Neural cell (in vitro differentiated cells): ENCODE results near the gene FHIT. TPM values are rescaled to one million over a fixed set of nuclear protein-coding genes. Genes with fewer than 3 reads are reported as not detected.

ENCODE experiments used
- H2AFZ ChIP-seq: fragments of 200-600, 300-800 bp; sonication (generic), shearing (Covaris generic); 2 replicates; pipeline ENCODE4 v1.6.0; 2014; ENCODE audit warnings: low read depth, mild to moderate bottlenecking, antibody characterized with exemption, low read length, moderate library complexity
- H3F3A ChIP-seq: fragments of 200-600 bp; shearing (Covaris generic); 2 replicates; pipeline ENCODE4 v1.6.1; 2016; ENCODE audit warnings: mild to moderate bottlenecking, moderate library complexity, mixed read lengths, antibody characterized with exemption, low read length; ENCODE audit not compliant: insufficient read depth, poor library complexity, severe bottlenecking
- H3K27ac ChIP-seq: fragments of 200-600, 300-800 bp; sonication (generic), shearing (Covaris generic); 2 replicates; pipeline ENCODE4 v1.5.1; 2014; ENCODE audit warnings: mild to moderate bottlenecking, low read length, moderate library complexity
- H3K27me3 ChIP-seq: fragments of 300-800, 200-600 bp; sonication (generic), shearing (Covaris generic); 2 replicates; pipeline ENCODE4 v1.6.0; 2014; ENCODE audit warnings: mild to moderate bottlenecking, low read depth, low read length, moderate library complexity; ENCODE audit not compliant: insufficient read depth
- H3K36me3 ChIP-seq: fragments of 300-800, 200-600 bp; sonication (generic), shearing (Covaris generic); 2 replicates; pipeline ENCODE4 v1.5.1; 2014; ENCODE audit warnings: mild to moderate bottlenecking, antibody characterized with exemption, low read length, moderate library complexity; ENCODE audit not compliant: insufficient read depth
- H3K4me2 ChIP-seq: fragments of 300-800, 200-600 bp; sonication (generic), shearing (Covaris generic); 2 replicates; pipeline ENCODE4 v1.6.0; 2014; ENCODE audit warnings: mild to moderate bottlenecking, low read length
- H3K4me3 ChIP-seq: fragments of 300-800, 200-600 bp; sonication (generic), shearing (Covaris generic); 2 replicates; pipeline ENCODE4 v1.5.1; 2014; ENCODE audit warnings: mild to moderate bottlenecking, low read length, moderate library complexity
- H3K79me2 ChIP-seq: fragments of 200-600 bp; shearing (Covaris generic); replicated peaks from 2 replicates; pipeline ENCODE4 v1.6.0; 2014; ENCODE audit warnings: mild to moderate bottlenecking, low read length, moderate library complexity; ENCODE audit not compliant: insufficient read depth
- H3K9ac ChIP-seq: fragments of 300-800, 200-600 bp; sonication (generic), shearing (Covaris generic); 2 replicates; pipeline ENCODE4 v1.6.1; 2016; ENCODE audit warnings: mild to moderate bottlenecking, low read length, mixed read lengths
- H3K9me2 ChIP-seq: fragments of 200-600 bp; shearing (Covaris generic); 2 replicates; pipeline ENCODE4 v1.6.1; 2016; ENCODE audit warnings: mild to moderate bottlenecking, low read length, mixed read lengths; ENCODE audit not compliant: insufficient read depth
- H3K9me3 ChIP-seq: fragments of 200-600, 300-800 bp; sonication (generic), shearing (Covaris generic); 2 replicates; pipeline ENCODE4 v1.6.1; 2016; ENCODE audit warnings: mild to moderate bottlenecking, mixed run types, low read length, moderate library complexity, mixed read lengths
- H4K20me1 ChIP-seq: fragments of 200-600 bp; shearing (Covaris generic); 2 replicates; pipeline ENCODE4 v1.6.1; 2016; ENCODE audit warnings: mild to moderate bottlenecking, mixed run types; ENCODE audit not compliant: insufficient read depth
- CTCF ChIP-seq: fragments of 450-650 bp; IDR thresholded peaks from 2 replicates; pipeline ENCODE4 v1.5.1; 2014; ENCODE audit warnings: antibody characterized with exemption, mild to moderate bottlenecking, moderate library complexity; ENCODE audit not compliant: poor library complexity, severe bottlenecking
- EP300 ChIP-seq: fragments of 450-650 bp; conservative IDR thresholded peaks from 2 replicates; pipeline ENCODE4 v1.6.1; 2014; ENCODE audit warnings: antibody characterized with exemption, mild to moderate bottlenecking, moderate library complexity; ENCODE audit not compliant: poor library complexity, severe bottlenecking
- EZH2 ChIP-seq: fragments of 200-600, 300-800 bp; shearing (Covaris generic), sonication (generic); IDR thresholded peaks from 2 replicates; pipeline ENCODE4 v1.6.1; 2014; ENCODE audit warnings: antibody characterized with exemption, low read length, borderline replicate concordance, mild to moderate bottlenecking; ENCODE audit not compliant: insufficient read depth, poor library complexity, severe bottlenecking
- MXI1 ChIP-seq: fragments of 450-650 bp; conservative IDR thresholded peaks from 2 replicates; pipeline ENCODE4 v1.6.1; 2014; ENCODE audit warnings: antibody characterized with exemption, mild to moderate bottlenecking; ENCODE audit not compliant: poor library complexity, severe bottlenecking
- POLR2AphosphoS5 ChIP-seq: IDR thresholded peaks from 2 replicates; pipeline ENCODE4 v1.6.1; 2012
- RAD21 ChIP-seq: fragments of 450-650 bp; conservative IDR thresholded peaks from 2 replicates; pipeline ENCODE4 v1.6.1; 2014; ENCODE audit warnings: antibody characterized with exemption, mild to moderate bottlenecking, moderate library complexity
- REST ChIP-seq: IDR thresholded peaks from 2 replicates; pipeline ENCODE4 v1.6.1; 2012; ENCODE audit warnings: borderline replicate concordance
- SMC3 ChIP-seq: fragments of 450-650 bp; conservative IDR thresholded peaks from 2 replicates; pipeline ENCODE4 v1.6.1; 2014; ENCODE audit warnings: antibody characterized with exemption, mild to moderate bottlenecking, moderate library complexity; ENCODE audit not compliant: poor library complexity
- TAF1 ChIP-seq: IDR thresholded peaks from 2 replicates; pipeline ENCODE4 v1.6.1; 2012; ENCODE audit warnings: low read depth
- polyA plus RNA-seq: library from polyadenylated mRNA; depleted of rRNA; stranded (reverse); fragments of >200 nt; gene quantifications from 2 replicates; pipeline ENCODE4 v1.2.3, GENCODE V29; 2014

The FHIT gene
- polyA plus RNA-seq, 1 donor from 2014 or later = not detected

- H3K9me3 ChIP-seq = no peaks in the 10 kb centered on the region
- TF ChIP-seq TAF1 = no peak
- TF ChIP-seq SMC3 = no peak
- no peak for TF ChIP-seq REST
- TF ChIP-seq EZH2 = no peak
- no peak for TF ChIP-seq MXI1
- no peak for TF ChIP-seq RAD21
- no peak for TF ChIP-seq POLR2AphosphoS5
- no peak for TF ChIP-seq CTCF
- TF ChIP-seq EP300 = no peak
- no peaks in the 10 kb centered on the region for H3K36me3 ChIP-seq
- H3F3A ChIP-seq = no peaks in the 10 kb centered on the region
- H3K27me3 ChIP-seq = no peaks in the 10 kb centered on the region
- no peaks in the 10 kb centered on the region for H4K20me1 ChIP-seq
- no peak overlapping the region for H3K4me3 ChIP-seq
- H3K9ac ChIP-seq = no peak overlapping the region
- no peak overlapping the region for H3K4me2 ChIP-seq
- no peaks in the 10 kb centered on the region for H3K79me2 ChIP-seq
- no peak overlapping the region for H2AFZ ChIP-seq
- no peaks in the 10 kb centered on the region for H3K9me2 ChIP-seq
- H3K27ac ChIP-seq = no peak overlapping the region
These were observed 915.2 kb downstream of the FHIT start for GRCh38 chr3:60336061-60336460.

- Histone ChIP-seq H3K9me3 (no peaks in the 10 kb centered on the region), H3K4me3 (no peak overlapping the region), H3F3A (no peaks in the 10 kb centered on the region), H3K9ac (no peak overlapping the region), H3K79me2 (no peaks in the 10 kb centered on the region), H3K27ac (no peak overlapping the region), H2AFZ (no peak overlapping the region), H3K4me2 (no peak overlapping the region), H3K27me3 (no peaks in the 10 kb centered on the region), H3K9me2 (no peaks in the 10 kb centered on the region), H3K36me3 (no peaks in the 10 kb centered on the region), H4K20me1 (no peaks in the 10 kb centered on the region)
- TF ChIP-seq CTCF (no peak), SMC3 (no peak), POLR2AphosphoS5 (no peak)
These were observed 917.5 kb downstream of the FHIT start for GRCh38 chr3:60333710-60334109.
